Stimulated activated CD4-positive, alpha-beta T cell treated with anti-CD3 and anti-CD28 coated beads, Interleukin-1b, Interleukin-23, amount 100 ng/mL, for 24 hours (primary cell): Measurements from ENCODE around the gene SIMC1.

ENCODE experiments used
- DNase-seq, 4 experiments: peaks; one replicate each; pipeline ENCODE4 v3.0.0-alpha.2; 2020; ENCODE audit warnings: low read depth in 4 of 4, low spot score in 1 of 4

SIMC1 gene

DNA sequence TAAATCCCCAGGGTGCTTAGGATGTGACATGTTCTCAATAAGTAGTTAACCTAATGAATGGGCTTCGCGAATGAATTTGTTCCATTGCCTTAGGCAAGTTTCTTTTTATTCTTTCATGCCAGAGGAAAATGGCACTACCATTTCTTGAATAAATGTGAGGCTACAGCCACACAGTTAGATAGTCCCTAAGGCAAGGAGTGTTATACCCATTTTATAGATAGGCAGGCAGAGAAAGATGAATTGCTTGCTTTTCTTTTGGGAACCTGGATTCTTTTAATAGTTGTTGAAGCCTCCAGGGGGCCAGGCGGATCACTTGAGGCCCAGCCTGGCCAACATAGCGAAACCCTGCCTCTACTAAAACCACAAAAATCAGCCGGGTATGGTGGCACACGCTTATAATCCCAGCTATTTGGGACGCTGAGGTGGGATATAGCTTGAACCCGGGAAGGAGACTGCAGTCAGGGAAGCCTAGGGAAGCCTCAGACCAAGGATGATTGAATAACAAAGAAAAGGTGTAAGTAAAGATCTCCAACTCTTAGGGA lies 149.2 kb downstream of the SIMC1 start:
- no peak for DNase-seq

GRCh38 chr5:176388003-176388443 lies 149.8 kb downstream of the SIMC1 start:
- peak in 1 of 4 experiments; percentile 9 for DNase-seq

GRCh38 chr5:176388444-176389134 lies 150.4 kb downstream of the SIMC1 start, which contains the start of the genes HIGD2A and NOP16:
Gene HIGD2A, plus strand, starts transcription at chr5:176388751. Its CDS starts 69 bp downstream, at chr5:176388820.
Gene NOP16, minus strand, starts transcription at chr5:176388598. Its CDS starts 59 bp downstream, at chr5:176388539.
- DNase-seq = peak; percentile 98 to 100 (median 99)

DNA sequence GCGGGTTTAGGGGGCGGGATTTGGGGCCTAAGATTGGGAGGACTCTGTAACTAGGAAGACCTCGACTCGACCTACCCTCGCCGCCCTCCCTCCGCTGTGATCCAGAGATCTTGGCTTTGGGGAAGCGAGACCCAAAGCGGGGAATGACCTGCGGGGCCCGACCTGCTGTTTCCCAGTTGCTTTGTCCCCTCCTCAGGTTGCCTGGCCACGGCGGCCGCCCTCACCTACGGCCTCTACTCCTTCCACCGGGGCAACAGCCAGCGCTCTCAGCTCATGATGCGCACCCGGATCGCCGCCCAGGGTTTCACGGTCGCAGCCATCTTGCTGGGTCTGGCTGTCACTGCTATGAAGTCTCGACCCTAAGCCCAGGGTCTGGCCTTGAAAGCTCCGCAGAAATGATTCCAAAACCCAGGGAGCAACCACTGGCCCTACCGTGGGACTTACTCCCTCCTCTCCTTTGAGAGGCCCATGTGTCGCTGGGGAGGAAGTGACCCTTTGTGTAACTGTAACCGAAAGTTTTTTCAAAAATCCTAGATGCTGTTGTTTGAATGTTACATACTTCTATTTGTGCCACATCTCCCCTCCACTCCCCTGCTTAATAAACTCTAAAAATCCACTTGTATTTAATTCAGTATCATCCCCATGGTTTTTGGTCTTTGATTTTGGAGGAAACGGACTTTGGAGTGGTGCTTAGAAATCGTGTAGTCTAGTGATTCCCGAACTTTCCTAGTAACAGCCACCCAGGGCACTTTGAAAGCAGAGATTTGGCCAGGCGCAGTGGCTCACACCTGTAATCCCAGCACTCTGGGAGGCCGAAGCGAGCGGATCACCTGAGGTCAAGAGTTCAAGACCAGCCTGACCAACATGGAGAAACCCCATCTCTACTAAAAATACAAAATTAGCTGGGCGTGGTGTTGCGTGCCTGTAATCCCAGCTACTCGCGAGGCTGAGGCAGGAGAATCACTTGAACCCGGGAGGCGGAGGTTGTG lies 151.2 kb downstream of the SIMC1 start:
- DNase-seq = no peak

- no peak for DNase-seq
Measured at GRCh38 chr5:176391479-176391878, 153.3 kb downstream of the SIMC1 start.

DNA sequence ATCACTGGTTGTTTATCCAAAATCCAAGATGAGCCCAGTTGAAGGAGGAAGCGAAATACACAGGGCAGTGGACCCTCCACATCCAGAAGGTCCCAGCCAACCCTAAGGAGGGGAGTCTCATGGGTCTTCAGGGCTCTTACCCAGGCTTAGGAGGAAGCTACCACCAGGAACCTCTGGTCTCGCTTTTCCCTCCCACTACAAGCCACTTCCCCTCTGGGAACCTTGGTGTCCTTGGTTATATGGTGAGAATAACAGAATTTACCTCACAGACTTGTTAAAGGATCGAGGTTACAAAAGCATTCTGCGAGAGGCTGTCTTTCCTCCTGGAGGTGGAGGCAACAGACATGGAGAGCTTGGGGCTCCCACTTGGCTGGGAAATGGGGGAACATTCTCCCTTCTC lies 153.8 kb downstream of the SIMC1 start:
- no peak for DNase-seq

DNA sequence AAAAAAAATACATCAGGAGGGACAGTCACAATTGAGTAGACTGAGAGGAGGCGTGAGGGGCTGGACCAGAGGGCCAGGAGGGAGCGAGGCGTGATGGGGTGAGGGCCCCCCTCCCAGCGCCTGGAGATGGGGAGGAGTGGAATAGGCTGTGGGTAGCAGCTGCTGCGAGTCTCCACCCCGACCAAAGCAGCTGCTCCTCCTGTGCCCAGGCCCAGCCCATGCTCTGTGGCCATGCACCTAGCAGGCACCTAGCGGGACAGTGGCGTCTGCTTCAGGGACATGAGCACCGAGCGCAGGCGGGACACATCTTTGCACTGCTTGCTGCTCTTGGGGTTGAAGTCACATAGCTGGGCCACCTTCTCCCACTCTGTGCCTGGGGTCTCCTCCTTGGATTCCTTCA lies 154.3 kb downstream of the SIMC1 start:
- no peak for DNase-seq

GRCh38 chr5:176394096-176394495 lies 155.9 kb downstream of the SIMC1 start:
- DNase-seq = no peak

GRCh38 chr5:176394881-176395675 lies 156.9 kb downstream of the SIMC1 start:
- no peak for DNase-seq
